GM23338 (cell line): ENCODE results near the gene SLC25A3.

ENCODE experiments used
- CREB1 ChIP-seq: fragments of 250-450 bp; sonication (Bioruptor Pico); IDR thresholded peaks from 2 replicates; pipeline ENCODE4 v1.5.0; 2020; ENCODE audit warnings: low read depth, mild to moderate bottlenecking, moderate library complexity
- CTCF ChIP-seq, 2 experiments: fragments of 200-600 bp in 1 of 2; sonication (generic) in 1 of 2; conservative IDR thresholded peaks; 2 replicates each; pipeline versions ENCODE4 v1.5.1 to v1.6.1; 2016 to 2017; ENCODE audit warnings: antibody characterized with exemption in 2 of 2, low read depth in 2 of 2, mild to moderate bottlenecking in 2 of 2, moderate library complexity in 1 of 2
- ETS1 ChIP-seq: IDR thresholded peaks from 2 replicates; pipeline ENCODE4 v1.6.1; 2016; ENCODE audit warnings: antibody characterized with exemption
- EZH2 ChIP-seq: fragments of 200-600 bp; sonication (generic); IDR thresholded peaks from one replicate; pipeline ENCODE4 v1.8.0; 2017; ENCODE audit warnings: antibody characterized with exemption, mild to moderate bottlenecking, low read depth; ENCODE audit not compliant: unreplicated experiment
- EZH2phosphoT487 ChIP-seq: fragments of 200-600 bp; sonication (generic); IDR thresholded peaks from one replicate; pipeline ENCODE4 v1.8.1; 2018; ENCODE audit warnings: antibody characterized with exemption; ENCODE audit not compliant: unreplicated experiment
- JUNB ChIP-seq: IDR thresholded peaks from one replicate; pipeline ENCODE4 v1.6.1; 2016; ENCODE audit warnings: antibody characterized with exemption; ENCODE audit not compliant: unreplicated experiment
- NANOG ChIP-seq: IDR thresholded peaks from 2 replicates; pipeline ENCODE4 v1.6.1; 2016; ENCODE audit warnings: antibody characterized with exemption, borderline replicate concordance
- POLR2AphosphoS5 ChIP-seq: IDR thresholded peaks from 2 replicates; pipeline ENCODE4 v1.6.1; 2016; ENCODE audit warnings: antibody characterized with exemption, low read depth
- REST ChIP-seq: IDR thresholded peaks from one replicate; pipeline ENCODE4 v1.6.1; 2018; ENCODE audit warnings: antibody characterized with exemption; ENCODE audit not compliant: unreplicated experiment
- STAT1 ChIP-seq: IDR thresholded peaks from one replicate; pipeline ENCODE4 v1.6.1; 2016; ENCODE audit warnings: antibody characterized with exemption; ENCODE audit not compliant: unreplicated experiment
- ZNF114 ChIP-seq: fragments of 250-450 bp; sonication (Bioruptor Pico); IDR thresholded peaks from 2 replicates; pipeline ENCODE4 v1.5.0; 2020; ENCODE audit warnings: mild to moderate bottlenecking, moderate library complexity
- ZNF462 ChIP-seq: fragments of 250-450 bp; sonication (Bioruptor Pico); IDR thresholded peaks from 2 replicates; pipeline ENCODE4 v1.5.0; 2020; ENCODE audit warnings: mild to moderate bottlenecking, moderate library complexity

- TF ChIP-seq CTCF (conservative IDR thresholded peaks at IDR 0.05; ENCODE audit: low read depth in 2 of 2) (peak in 1 of 2 experiments; percentile 22; a peak in 2 of 4 replicates), EZH2 (no peak), POLR2AphosphoS5 (peak; percentile 100), ZNF462 (CRISPR knock-in tag) (no peak), EZH2phosphoT487 (no peak), JUNB (no peak), CREB1 (peak; percentile 99), REST (no peak), ZNF114 (CRISPR knock-in tag) (no peak), NANOG (no peak; the same call in 1 of the 2 replicates), ETS1 (peak; percentile 79), STAT1 (no peak)
Measured at GRCh38 chr12:98593351-98594049, at the start of gene SLC25A3.
